Measurements from ENCODE around the gene SMDT1.
A peak's percentile ranks its signal among the peaks of the same experiment; 100 is the strongest.
"Not testable (repeated sequence)": the region's sequence is repeated elsewhere in the genome, so short reads cannot be mapped to it uniquely, and the experiment has no call there.

Gene SMDT1

GRCh38 chr22:42112793-42113192 is 33.3 kb downstream of the SMDT1 start:
- DNase-seq: not testable (repeated sequence)

DNA sequence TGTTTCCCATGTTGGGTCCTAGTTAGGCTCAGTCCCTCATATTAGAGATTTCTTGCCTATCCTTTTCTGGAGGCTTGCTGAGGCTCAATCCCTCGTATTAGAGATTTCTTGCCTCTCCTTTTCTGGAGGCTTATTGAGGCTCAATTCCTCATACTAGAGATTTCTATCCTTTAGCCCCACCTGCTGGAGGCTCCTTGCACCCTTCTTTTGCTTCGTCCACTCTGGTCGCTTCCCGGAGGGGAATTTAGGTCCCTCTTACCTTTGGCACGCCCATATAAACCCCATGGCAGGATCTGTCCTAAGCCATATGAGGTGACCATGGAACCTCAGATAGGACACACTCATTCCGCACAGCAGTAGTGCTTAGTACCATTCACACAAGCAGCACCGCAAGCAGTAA is 35.2 kb downstream of the SMDT1 start:
- DNase-seq: peak; percentile 24

DNA sequence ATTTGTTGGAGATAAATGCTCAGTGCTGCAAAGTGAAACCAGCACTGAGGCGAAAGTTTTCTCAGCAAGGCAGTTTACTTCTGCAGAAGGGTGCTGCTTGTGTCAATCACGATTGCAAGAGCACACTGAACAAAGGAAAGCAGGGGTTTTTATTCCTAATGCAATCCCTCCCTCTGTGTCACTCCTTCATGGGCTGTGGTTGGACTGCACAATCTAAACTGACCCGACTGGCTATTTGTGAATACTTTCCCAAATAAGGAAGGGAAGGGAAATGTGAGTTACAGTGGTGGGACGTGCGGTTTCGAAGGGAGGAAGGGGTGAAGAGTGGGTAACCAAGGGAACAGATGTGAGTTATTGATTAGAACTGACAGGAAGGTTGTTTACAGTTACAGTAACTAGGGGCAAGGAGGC is 35.9 kb downstream of the SMDT1 start:
- DNase-seq: not testable (repeated sequence)

DNA sequence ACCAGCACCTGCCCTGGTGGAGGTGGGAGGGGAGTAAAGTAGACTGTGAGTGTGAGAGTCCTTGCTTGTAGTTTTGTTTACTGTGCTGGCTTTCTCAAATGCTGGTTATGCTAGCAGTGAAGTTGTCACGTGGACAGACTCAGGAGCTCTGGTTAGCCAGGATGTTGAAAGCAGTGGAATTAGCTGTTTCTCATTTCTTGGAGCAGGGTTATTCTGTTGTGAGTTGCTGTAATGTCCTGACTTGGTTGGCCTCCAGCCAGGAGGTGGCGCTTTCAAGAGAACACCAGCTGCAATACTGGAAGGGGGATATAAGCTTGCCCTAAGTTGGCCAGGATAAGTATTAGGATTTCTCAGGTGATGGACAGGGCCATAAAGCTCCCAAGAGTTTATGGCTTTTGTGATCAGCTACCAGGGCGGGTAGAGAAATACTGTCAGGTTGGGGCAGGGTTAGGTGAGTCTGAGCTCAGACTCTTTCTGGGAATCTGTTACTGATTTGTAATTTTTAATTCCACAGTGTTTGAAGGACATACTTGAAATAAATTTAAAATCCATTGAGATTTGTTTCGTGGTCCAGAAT is 37.4 kb downstream of the SMDT1 start:
- DNase-seq: no peak

DNA sequence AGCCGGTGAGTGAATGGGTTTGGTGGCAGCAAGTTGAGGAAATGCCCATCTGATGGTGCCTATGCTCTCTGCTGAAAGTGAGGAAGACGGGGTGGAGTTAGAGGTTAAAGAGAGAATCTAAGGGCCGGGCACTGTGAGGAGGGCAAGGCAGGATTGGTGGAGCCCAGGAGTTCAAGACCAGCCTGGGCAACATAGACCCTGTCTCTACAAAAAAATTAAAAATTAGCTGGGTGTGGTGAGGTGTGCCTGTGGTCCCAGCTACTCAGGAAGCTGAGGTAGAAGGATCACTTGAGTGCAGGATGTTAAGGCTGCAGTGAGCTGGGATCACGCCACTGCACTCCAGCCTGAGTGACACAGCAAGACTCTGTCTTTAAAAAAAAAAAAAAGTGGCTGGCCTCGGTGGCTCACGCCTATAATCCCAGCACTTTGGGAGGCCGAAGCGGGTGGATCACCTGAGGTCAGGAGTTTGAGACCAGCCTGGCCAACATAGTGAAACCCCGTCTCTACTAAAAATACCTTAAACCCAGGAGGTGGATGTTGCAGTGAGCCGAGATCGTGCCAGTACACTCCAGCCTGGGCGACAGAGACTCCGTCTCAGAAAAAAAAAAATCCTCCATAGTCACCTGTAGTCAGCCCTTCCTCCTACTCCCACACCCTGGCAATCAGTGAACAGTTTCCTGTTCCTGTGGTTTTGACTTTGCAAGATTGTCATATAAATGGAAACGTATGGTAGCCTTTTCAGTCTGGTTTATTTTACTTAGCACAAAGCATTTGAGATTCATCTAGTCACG is 40.9 kb downstream of the SMDT1 start:
- DNase-seq: not testable (repeated sequence)

DNA sequence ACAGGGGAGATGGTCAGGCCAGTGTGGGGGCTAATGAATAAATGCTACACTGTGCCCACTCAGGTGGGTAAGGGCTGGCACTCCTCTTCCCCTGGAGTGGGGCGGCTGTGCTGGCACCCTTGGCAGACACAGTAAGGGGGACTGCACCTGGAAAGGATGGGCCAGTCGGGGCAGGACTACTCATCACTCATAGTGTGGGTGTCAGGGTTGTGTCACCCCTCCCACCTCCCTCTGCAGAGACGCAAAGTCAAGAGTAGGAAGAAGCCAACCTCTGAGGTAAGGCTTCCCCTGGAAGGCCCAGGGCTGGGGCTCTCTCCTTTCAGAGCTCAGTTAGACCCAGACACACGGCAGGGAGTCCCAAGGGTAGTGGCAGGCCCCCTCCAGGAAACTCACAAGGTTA is 44.0 kb downstream of the SMDT1 start:
- not testable (repeated sequence) for DNase-seq

GRCh38 chr22:42127606-42128005 is 48.1 kb downstream of the SMDT1 start:
- no peak for DNase-seq

- not testable (repeated sequence) for DNase-seq
These were observed 48.5 kb downstream of the SMDT1 start for GRCh38 chr22:42128007-42128406.

GRCh38 chr22:42128776-42129694 is 49.5 kb downstream of the SMDT1 start:
- not testable (repeated sequence) for DNase-seq

DNA sequence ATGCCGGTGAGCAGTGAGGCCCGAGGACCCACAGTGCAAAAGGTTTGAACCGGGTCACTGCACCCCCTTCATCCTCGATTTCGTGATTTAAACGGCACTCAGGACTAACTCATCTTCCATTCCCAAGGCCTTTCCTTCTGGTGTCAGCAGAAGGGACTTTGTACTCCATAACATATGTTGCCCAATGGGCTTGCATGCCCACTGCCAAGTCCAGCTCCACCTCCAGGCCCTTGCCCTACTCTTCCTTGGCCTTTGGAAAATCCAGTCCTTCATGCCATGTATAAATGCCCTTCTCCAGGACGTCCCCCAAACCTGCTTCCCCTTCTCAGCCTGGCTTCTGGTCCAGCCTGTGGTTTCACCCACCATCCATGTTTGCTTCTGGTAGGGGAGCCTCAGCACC is 50.7 kb downstream of the SMDT1 start:
- DNase-seq: not testable (repeated sequence)

- not testable (repeated sequence) for DNase-seq
These were observed 51.3 kb downstream of the SMDT1 start, which contains the start of gene CYP2D6 for GRCh38 chr22:42130639-42131431. Gene CYP2D6, minus strand, starts transcription at chr22:42130810. Its CDS starts 19 bp downstream, at chr22:42130791.

DNA sequence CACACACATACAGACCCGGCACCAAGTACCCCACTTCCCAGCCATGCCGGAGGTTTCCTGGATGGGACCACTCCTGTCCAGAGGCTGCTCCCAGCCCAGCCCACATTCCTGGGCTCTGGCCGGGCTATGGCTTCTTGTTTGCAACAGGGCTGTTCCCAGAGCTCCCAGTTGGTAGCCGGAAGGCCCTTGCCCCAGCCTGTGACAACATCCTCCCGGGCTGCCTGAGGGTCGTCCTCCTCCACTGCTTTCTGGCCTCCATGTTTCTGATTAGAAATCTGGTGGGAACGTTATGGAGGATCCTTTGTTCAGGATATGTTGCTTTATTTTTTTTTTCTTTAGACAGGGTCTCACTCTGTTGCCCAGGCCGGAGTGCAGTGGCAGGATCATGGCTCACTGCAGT is 52.1 kb downstream of the SMDT1 start:
- no peak for DNase-seq

DNA sequence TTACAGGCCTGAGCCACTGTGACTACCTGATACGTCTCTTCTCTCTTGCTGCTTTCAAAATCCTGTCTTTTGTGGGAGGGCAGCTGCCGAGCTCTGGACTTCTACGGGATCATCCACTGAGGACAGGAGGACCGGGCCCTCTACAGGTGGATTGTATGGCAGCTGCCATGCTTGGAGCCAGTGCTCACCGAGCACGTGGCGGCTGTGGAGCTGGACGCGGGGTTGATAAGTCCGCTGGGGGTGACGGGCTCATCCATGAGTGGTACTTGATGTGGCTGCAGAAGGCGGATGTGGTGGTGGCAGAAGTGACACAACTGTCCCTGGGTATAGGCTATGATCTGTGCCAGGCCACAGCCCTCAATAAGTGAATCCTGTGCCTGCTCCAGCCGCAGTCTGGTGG is 53.0 kb downstream of the SMDT1 start:
- DNase-seq: no peak

All from EL (cell line).